NCI-H510A (cell line): Measurements from ENCODE around the gene XPR1.

Experiments
- DNase-seq: peaks from one replicate; lab custom pipeline; 2025; lab: John Stamatoyannopoulos, UW

The XPR1 gene

GRCh38 chr1:180631766-180632325, at the start of gene XPR1:
XPR1 (plus strand) TSS chr1:180632022; CDS start chr1:180632202, 180 bp downstream.
- DNase-seq: peak; percentile 96

GRCh38 chr1:180584869-180585268, 47.0 kb upstream of the XPR1 start:
- DNase-seq: no peak

- no peak for DNase-seq
Observed at GRCh38 chr1:180585994-180586359, 45.8 kb upstream of the XPR1 start.

- peak; percentile 86 for DNase-seq
Observed at GRCh38 chr1:180586671-180587155, 45.1 kb upstream of the XPR1 start.

GRCh38 chr1:180588121-180588520, 43.7 kb upstream of the XPR1 start:
- no peak for DNase-seq

- no peak for DNase-seq
Observed at GRCh38 chr1:180590889-180591288, 40.9 kb upstream of the XPR1 start.

- no peak for DNase-seq
Observed at GRCh38 chr1:180593382-180593781, 38.4 kb upstream of the XPR1 start.

- no peak for DNase-seq
Observed at GRCh38 chr1:180594723-180595122, 37.1 kb upstream of the XPR1 start.

GRCh38 chr1:180595966-180596365, 35.9 kb upstream of the XPR1 start:
- no peak for DNase-seq

- DNase-seq: no peak
Observed at GRCh38 chr1:180597520-180597919, 34.3 kb upstream of the XPR1 start.

GRCh38 chr1:180598333-180598974, 33.4 kb upstream of the XPR1 start:
- no peak for DNase-seq

- no peak for DNase-seq
Observed at GRCh38 chr1:180600343-180600742, 31.5 kb upstream of the XPR1 start.

GRCh38 chr1:180601512-180601911, 30.3 kb upstream of the XPR1 start:
- no peak for DNase-seq

GRCh38 chr1:180603223-180603849, 28.5 kb upstream of the XPR1 start:
- DNase-seq: no peak

- no peak for DNase-seq
Observed at GRCh38 chr1:180603850-180604226, 28.0 kb upstream of the XPR1 start.

- DNase-seq: no peak
Observed at GRCh38 chr1:180606155-180606554, 25.7 kb upstream of the XPR1 start.

GRCh38 chr1:180609643-180610555, 21.9 kb upstream of the XPR1 start:
- DNase-seq: no peak

- no peak for DNase-seq
Observed at GRCh38 chr1:180610556-180611015, 21.2 kb upstream of the XPR1 start.

GRCh38 chr1:180611016-180611930, 20.5 kb upstream of the XPR1 start:
- no peak for DNase-seq

- no peak for DNase-seq
Observed at GRCh38 chr1:180612632-180613031, 19.2 kb upstream of the XPR1 start.

- DNase-seq: no peak
Observed at GRCh38 chr1:180614730-180615129, 17.1 kb upstream of the XPR1 start.
